GM18867 (cell line): ENCODE measurements around the gene DAGLA.

ENCODE experiments used
- ATAC-seq: cut with Tn5 transposase; IDR thresholded peaks from one replicate; pipeline ENCODE4 v1.9.1; 2021; ENCODE audit warnings: mild to moderate bottlenecking, moderate library complexity; ENCODE audit not compliant: unreplicated experiment

DAGLA gene

GRCh38 chr11:61728066-61728939 lies 48.1 kb downstream of the DAGLA start:
- ATAC-seq = no peak

- no peak for ATAC-seq
Observed at GRCh38 chr11:61728940-61729219, 48.7 kb downstream of the DAGLA start.

- no peak for ATAC-seq
Observed at GRCh38 chr11:61730240-61730994, 50.2 kb downstream of the DAGLA start.

GRCh38 chr11:61731211-61731951 lies 51.2 kb downstream of the DAGLA start:
- ATAC-seq = no peak

- ATAC-seq = no peak
Observed at GRCh38 chr11:61731952-61732675, 51.9 kb downstream of the DAGLA start.

GRCh38 chr11:61732705-61733104 lies 52.5 kb downstream of the DAGLA start:
- ATAC-seq = no peak

- peak; percentile 84 for ATAC-seq
Observed at GRCh38 chr11:61733120-61733978, 53.2 kb downstream of the DAGLA start.

- no peak for ATAC-seq
Observed at GRCh38 chr11:61734767-61735166, 54.6 kb downstream of the DAGLA start.

GRCh38 chr11:61735391-61735790 lies 55.2 kb downstream of the DAGLA start:
- no peak for ATAC-seq

- no peak for ATAC-seq
Observed at GRCh38 chr11:61736310-61736709, 56.1 kb downstream of the DAGLA start.

GRCh38 chr11:61737131-61737530 lies 56.9 kb downstream of the DAGLA start:
- ATAC-seq = no peak

GRCh38 chr11:61737636-61738386 lies 57.6 kb downstream of the DAGLA start:
- ATAC-seq = no peak

- ATAC-seq = no peak
Observed at GRCh38 chr11:61738776-61739175, 58.6 kb downstream of the DAGLA start.

- ATAC-seq = no peak
Observed at GRCh38 chr11:61739413-61739812, 59.2 kb downstream of the DAGLA start.

GRCh38 chr11:61739966-61740365 lies 59.8 kb downstream of the DAGLA start:
- ATAC-seq = no peak

GRCh38 chr11:61742391-61742790 lies 62.2 kb downstream of the DAGLA start:
- no peak for ATAC-seq

- no peak for ATAC-seq
Observed at GRCh38 chr11:61743486-61744095, 63.4 kb downstream of the DAGLA start.

- ATAC-seq = no peak
Observed at GRCh38 chr11:61744181-61744580, 64.0 kb downstream of the DAGLA start.

GRCh38 chr11:61744609-61745156 lies 64.5 kb downstream of the DAGLA start:
- ATAC-seq = no peak
